Heart left ventricle (tissue), 16 donors: ENCODE measurements around the gene ANXA6. TPM values are rescaled to one million over a fixed set of nuclear protein-coding genes. Genes with fewer than 3 reads are reported as not detected.

ENCODE experiments used
- ATAC-seq, 4 donors: fragments of 200-7000 bp; cut with Tn5 transposase; one replicate each; pipeline ENCODE4 v1.9.1; 2020 to 2022; ENCODE audit warnings: moderate library complexity in 4 of 4, mild to moderate bottlenecking in 3 of 4, moderate number of reproducible peaks in 1 of 4
- DNase-seq, 5 donors: peaks; one replicate each; pipeline ENCODE4 v3.0.0-alpha.2; 2020
- H3K27ac ChIP-seq, 12 donors: fragments of 200-600 bp; sonication (generic) in 4 of 12; one replicate each; pipeline versions ENCODE4 v1.5.0 to v1.8.0; 2016 to 2022; ENCODE audit warnings: mild to moderate bottlenecking in 2 of 12
- H3K27me3 ChIP-seq, 9 donors: fragments of 200-600 bp; sonication (generic) in 2 of 9; one replicate each; pipeline versions ENCODE4 v1.5.1 to v1.8.0; 2016 to 2022; ENCODE audit warnings: mild to moderate bottlenecking in 3 of 9
- H3K36me3 ChIP-seq, 9 donors: fragments of 200-600 bp; sonication (generic) in 2 of 9; one replicate each; pipeline versions ENCODE4 v1.5.0 to v1.8.0; 2018 to 2022; ENCODE audit warnings: mild to moderate bottlenecking in 2 of 9
- H3K4me1 ChIP-seq, 12 donors: fragments of 200-600 bp; sonication (generic) in 4 of 12; one replicate each; pipeline versions ENCODE4 v1.5.0 to v1.8.0; 2016 to 2022; ENCODE audit warnings: mild to moderate bottlenecking in 3 of 12
- H3K4me3 ChIP-seq, 12 donors: fragments of 200-600 bp; sonication (generic) in 4 of 12; one replicate each; pipeline versions ENCODE4 v1.5.0 to v1.8.0; 2017 to 2022; ENCODE audit warnings: mild to moderate bottlenecking in 9 of 12, moderate library complexity in 4 of 12
- H3K9me3 ChIP-seq, 12 donors: fragments of 200-600 bp; sonication (generic) in 4 of 12; one replicate each; pipeline versions ENCODE4 v1.5.0 to v1.8.0; 2016 to 2022; ENCODE audit warnings: mild to moderate bottlenecking in 1 of 12
- POLR2A ChIP-seq, 2 donors: fragments of 450-650 bp; IDR thresholded peaks; one replicate each; pipeline ENCODE4 v1.6.1; 2017; ENCODE audit warnings: antibody characterized with exemption in 2 of 2, mild to moderate bottlenecking in 2 of 2, moderate library complexity in 2 of 2
- WGBS, 4 donors: extraction: QIAGEN DNeasy Blood & Tissue Kit in 2 of 4; methylation state at CpG; one replicate each; pipeline versions ENCODE4 v1.1.5 to v1.1.7; 2013 to 2018; 5-methylcytosine and 5-hydroxymethylcytosine counted together
- intact Hi-C, 10 donors: fragments of 100-400 bp; cut with DNase I; formaldehyde crosslinking; loops; one replicate each; pipeline versions ENCODE4 v1.11.1 to v1.14.2; 2022
- polyA plus RNA-seq, 2 donors: library from polyadenylated mRNA; stranded (reverse); fragments of 200-250 nt; gene quantifications; one replicate each; pipeline ENCODE4 v1.2.3, GENCODE V29; 2013
- total RNA-seq, 9 donors: library from RNA; depleted of rRNA in 2 of 9; stranded (reverse); fragments of >200 nt in 2 of 9; fragmentation: NEBNext Ultra II Directional in 3 of 9; extraction: Animal tissue kit (Norgen Biotek cat#: 25700) in 3 of 9; gene quantifications; one replicate each; pipeline versions ENCODE4 v1.1.0 to v1.2.4, GENCODE V29; 2016 to 2023
- TF ChIP-seq, protein P1 (sequence below), 12 donors: fragments of 200-600 bp; sonication (generic) in 4 of 12; IDR thresholded peaks; one replicate each; pipeline versions ENCODE4 v1.5.0 to v1.8.0; 2018 to 2022; ENCODE audit warnings: antibody characterized with exemption in 12 of 12, mild to moderate bottlenecking in 5 of 12
- donor health status: ischemic (EF 13 %, LVEDD 7.1; RV severe dilation, severe dysfunction).
- donor health status: healthy with polysubstance abuse.
- donor health status: DM: no; HTN: yes; CAD: no.
- donor health status: DM: no; HTN: no; CAD: no.
- donor health status: ischemic (EF 25% LVEDD 6.9; RV normal size, moderate dysfunction).
- donor health status: ischemic (EF 25% LVEDD 5.7; RV mildly dilated, moderate dysfunction).
- donor health status: healthy.
- donor health status: DM: yes; HTN: yes; CAD: no.
- donor health status: ischemic (EF 35%, LVEDD 5.7; RV mildly dilated, moderate dysfunction).
- donor health status: nonischemic (EF 11% LVEDD 7.7; RV severe dilation, severe dysfunction).
- donor health status: DM: yes; HTN: yes; CAD: no.
- donor health status: PGD.
- donor health status: ischemic (EF 29% LVEDD 5.4; RV normal size, mild dysfunction).
- donor health status: nonischemic (EF 23%, LVEDD 6.1; RV moderate dilation, normal function).

ANXA6 gene
- total and polyA plus RNA-seq, 11 donors, result 171 to 287 (median 202) TPM

DNA sequence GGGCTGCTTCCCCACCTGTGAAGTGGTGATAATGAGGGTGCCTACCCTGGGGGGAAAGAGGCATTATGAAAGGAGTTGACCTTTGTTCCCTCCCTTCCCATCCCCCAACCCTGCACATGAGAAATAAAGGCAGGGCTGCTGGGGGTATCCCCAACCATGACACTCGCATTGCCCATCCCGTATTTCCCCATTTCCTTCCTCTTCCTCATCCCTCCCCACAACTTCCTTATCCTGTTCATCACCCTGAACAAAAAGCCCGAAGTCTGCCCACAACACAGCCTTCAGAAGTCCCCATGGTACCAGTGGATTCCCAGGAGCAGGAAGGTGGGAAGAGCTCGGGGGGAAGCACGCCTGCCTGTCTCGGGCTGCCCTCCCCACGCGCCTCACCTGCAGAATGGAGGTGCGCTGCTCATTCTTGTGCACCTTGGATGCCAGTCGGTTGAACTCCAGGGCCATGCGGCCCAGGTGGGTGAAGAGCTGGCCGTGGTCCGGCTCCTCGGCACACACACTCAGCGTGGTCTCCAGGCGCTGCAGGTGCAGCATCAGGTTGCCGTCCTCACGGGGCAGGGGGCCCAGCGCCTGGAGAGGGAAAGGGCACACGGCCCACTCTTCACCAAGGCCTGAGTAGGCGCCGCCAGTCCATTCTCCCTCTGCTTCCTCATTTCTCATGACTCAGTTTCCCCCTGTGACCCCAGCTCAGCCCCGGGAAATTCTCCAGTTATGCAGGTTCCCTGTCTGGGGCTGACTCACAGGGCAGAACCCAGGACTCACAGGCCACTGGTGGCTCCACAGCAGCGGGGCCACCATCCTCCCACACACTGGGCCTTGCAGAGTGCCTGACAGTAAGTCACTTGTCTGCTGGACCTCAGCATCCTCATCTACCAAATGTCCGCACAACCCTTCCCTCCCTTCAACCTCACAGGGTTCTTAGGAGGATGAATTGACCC, 100.9 kb downstream of the ANXA6 start:
- Histone ChIP-seq H3K9me3 (no peaks in the 10 kb centered on the region), H3K27ac (peak overlapping the region in 1 of 12 donors; percentile 1), H3K27me3 (no peaks in the 10 kb centered on the region), H3K4me1 (peaks cover 0 to 82% (median 29%) of the 10 kb centered on the region in 12 donors), H3K36me3 (peaks cover 0 to 94% (median 83%) of the 10 kb centered on the region in 9 donors), H3K4me3 (no peak overlapping the region)
- intact Hi-C loops, result loop anchor here in 1 of 10 donors (5.0 kb wide), 1 partner anchor 171 kb away; no protein-coding TSS in a partner anchor
- 92 to 97% (median 94%) methylated on average over 21 to 25 of the region's 25 CpGs for WGBS, 4 donors
- no peak for TF ChIP-seq POLR2A (IDR thresholded peaks at IDR 0.05)
- TF ChIP-seq, protein P1, sequence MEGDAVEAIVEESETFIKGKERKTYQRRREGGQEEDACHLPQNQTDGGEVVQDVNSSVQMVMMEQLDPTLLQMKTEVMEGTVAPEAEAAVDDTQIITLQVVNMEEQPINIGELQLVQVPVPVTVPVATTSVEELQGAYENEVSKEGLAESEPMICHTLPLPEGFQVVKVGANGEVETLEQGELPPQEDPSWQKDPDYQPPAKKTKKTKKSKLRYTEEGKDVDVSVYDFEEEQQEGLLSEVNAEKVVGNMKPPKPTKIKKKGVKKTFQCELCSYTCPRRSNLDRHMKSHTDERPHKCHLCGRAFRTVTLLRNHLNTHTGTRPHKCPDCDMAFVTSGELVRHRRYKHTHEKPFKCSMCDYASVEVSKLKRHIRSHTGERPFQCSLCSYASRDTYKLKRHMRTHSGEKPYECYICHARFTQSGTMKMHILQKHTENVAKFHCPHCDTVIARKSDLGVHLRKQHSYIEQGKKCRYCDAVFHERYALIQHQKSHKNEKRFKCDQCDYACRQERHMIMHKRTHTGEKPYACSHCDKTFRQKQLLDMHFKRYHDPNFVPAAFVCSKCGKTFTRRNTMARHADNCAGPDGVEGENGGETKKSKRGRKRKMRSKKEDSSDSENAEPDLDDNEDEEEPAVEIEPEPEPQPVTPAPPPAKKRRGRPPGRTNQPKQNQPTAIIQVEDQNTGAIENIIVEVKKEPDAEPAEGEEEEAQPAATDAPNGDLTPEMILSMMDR (IDR thresholded peaks at IDR 0.05), result no peak
- DNase-seq (peak in 1 of 5 donors; percentile 21), ATAC-seq (no peak)

DNA sequence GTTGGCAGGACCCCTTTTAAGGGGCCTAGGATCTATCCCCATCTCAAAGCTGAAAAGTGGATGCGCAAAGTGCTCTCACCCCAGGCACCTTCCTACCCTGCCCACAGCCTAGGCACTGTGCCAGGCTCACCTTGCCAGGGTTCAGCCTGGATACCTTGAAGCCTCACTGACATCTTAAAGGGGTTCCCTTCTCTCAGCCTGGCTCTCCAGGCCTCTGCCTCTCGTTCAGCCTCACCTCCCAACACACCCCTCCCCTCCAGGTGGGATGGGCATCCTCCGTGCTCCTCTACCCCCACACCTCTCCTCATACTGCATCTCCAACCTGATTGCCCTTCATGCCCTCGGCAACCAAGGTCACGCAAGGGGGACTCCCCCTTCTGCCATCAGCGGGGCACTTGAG, 102.2 kb downstream of the ANXA6 start:
- TF ChIP-seq POLR2A (IDR thresholded peaks at IDR 0.05), result no peak
- TF ChIP-seq, protein P1 (IDR thresholded peaks at IDR 0.05), result no peak
- intact Hi-C loops, result loop anchor here in 1 of 10 donors (5.0 kb wide), 1 partner anchor 172 kb away; no protein-coding TSS in a partner anchor
- WGBS, 4 donors, result 57 to 73% (median 69%) methylated on average over 6 of the region's 6 CpGs

DNA sequence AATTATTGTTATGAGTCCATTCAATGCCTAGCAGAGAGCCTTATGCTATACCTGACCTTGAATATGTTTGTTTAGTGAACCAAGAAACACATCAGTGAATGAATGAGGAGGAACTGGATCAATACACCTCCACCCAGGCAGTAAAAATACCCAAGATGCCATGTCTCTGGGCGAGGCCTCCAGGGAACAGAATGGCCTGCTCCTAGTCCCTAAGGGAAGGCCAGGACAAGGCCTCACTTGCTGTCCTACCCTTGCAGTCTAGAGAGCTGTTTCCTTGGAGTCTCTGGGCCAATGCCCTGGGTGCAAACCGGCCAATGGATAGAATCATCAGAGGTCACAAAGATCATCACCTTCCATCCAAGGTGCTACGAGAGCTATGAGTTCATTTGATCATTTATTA, 102.9 kb downstream of the ANXA6 start:
- Histone ChIP-seq H3K9me3 (no peaks in the 10 kb centered on the region), H3K27me3 (no peaks in the 10 kb centered on the region), H3K27ac (no peak overlapping the region), H3K36me3 (peaks cover 0 to 92% (median 83%) of the 10 kb centered on the region in 9 donors), H3K4me1 (peaks cover 0 to 63% (median 17%) of the 10 kb centered on the region in 12 donors), H3K4me3 (no peak overlapping the region)
- ATAC-seq (no peak), DNase-seq (no peak)
- intact Hi-C loops, result loop anchor here in 7 of 10 donors (5.0 kb wide), 5 partner anchors 108 to 188 kb away; no protein-coding TSS in a partner anchor
- TF ChIP-seq, protein P1 (IDR thresholded peaks at IDR 0.05), result no peak
- TF ChIP-seq POLR2A (IDR thresholded peaks at IDR 0.05), result no peak
- 86 to 95% (median 91%) methylated on average over 3 of the region's 3 CpGs for WGBS, 4 donors

More for the DNA sequence above, 102.2 kb downstream of the ANXA6 start:
- DNase-seq (peak in 1 of 5 donors; percentile 27), ATAC-seq (no peak)
- no peaks in the 10 kb centered on the region for H3K27me3 ChIP-seq
- H3K4me1 ChIP-seq, result peaks cover 0 to 69% (median 23%) of the 10 kb centered on the region in 12 donors
- peak overlapping the region in 2 of 12 donors; percentile 7 to 11 for H3K27ac ChIP-seq
- H3K4me3 ChIP-seq, result no peak overlapping the region
- no peaks in the 10 kb centered on the region for H3K9me3 ChIP-seq
- H3K36me3 ChIP-seq, result peaks cover 0 to 92% (median 82%) of the 10 kb centered on the region in 9 donors
